Measurements from ENCODE around the gene DAGLA.

DNA sequence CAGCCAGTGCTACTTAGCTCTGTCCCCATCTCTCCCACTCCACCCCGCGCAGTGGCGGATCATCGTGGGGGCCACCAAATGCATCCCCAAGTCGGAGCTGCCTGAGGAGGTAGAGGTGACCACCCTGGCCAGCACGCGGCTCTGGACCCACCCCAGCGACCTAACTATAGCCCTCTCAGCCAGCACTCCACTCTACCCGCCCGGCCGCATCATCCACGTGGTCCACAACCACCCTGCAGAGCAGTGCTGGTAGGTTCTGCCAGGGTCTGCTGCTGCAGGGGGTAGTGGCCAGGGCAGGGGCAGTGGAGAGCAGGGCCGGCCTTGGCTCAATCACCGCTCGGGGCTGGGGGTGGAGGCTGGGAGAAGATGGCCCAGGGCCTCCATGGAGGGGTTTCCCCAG is 59.2 kb downstream of the DAGLA start:
- TF ChIP-seq, protein P1, sequence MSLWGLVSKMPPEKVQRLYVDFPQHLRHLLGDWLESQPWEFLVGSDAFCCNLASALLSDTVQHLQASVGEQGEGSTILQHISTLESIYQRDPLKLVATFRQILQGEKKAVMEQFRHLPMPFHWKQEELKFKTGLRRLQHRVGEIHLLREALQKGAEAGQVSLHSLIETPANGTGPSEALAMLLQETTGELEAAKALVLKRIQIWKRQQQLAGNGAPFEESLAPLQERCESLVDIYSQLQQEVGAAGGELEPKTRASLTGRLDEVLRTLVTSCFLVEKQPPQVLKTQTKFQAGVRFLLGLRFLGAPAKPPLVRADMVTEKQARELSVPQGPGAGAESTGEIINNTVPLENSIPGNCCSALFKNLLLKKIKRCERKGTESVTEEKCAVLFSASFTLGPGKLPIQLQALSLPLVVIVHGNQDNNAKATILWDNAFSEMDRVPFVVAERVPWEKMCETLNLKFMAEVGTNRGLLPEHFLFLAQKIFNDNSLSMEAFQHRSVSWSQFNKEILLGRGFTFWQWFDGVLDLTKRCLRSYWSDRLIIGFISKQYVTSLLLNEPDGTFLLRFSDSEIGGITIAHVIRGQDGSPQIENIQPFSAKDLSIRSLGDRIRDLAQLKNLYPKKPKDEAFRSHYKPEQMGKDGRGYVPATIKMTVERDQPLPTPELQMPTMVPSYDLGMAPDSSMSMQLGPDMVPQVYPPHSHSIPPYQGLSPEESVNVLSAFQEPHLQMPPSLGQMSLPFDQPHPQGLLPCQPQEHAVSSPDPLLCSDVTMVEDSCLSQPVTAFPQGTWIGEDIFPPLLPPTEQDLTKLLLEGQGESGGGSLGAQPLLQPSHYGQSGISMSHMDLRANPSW (CRISPR knock-in tag; conservative IDR thresholded peaks at IDR 0.05; ENCODE audit: low read depth) = no peak
- TF ChIP-seq, protein P2, sequence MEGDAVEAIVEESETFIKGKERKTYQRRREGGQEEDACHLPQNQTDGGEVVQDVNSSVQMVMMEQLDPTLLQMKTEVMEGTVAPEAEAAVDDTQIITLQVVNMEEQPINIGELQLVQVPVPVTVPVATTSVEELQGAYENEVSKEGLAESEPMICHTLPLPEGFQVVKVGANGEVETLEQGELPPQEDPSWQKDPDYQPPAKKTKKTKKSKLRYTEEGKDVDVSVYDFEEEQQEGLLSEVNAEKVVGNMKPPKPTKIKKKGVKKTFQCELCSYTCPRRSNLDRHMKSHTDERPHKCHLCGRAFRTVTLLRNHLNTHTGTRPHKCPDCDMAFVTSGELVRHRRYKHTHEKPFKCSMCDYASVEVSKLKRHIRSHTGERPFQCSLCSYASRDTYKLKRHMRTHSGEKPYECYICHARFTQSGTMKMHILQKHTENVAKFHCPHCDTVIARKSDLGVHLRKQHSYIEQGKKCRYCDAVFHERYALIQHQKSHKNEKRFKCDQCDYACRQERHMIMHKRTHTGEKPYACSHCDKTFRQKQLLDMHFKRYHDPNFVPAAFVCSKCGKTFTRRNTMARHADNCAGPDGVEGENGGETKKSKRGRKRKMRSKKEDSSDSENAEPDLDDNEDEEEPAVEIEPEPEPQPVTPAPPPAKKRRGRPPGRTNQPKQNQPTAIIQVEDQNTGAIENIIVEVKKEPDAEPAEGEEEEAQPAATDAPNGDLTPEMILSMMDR (IDR thresholded peaks at IDR 0.05) = no peak
- TF ChIP-seq, protein P3, sequence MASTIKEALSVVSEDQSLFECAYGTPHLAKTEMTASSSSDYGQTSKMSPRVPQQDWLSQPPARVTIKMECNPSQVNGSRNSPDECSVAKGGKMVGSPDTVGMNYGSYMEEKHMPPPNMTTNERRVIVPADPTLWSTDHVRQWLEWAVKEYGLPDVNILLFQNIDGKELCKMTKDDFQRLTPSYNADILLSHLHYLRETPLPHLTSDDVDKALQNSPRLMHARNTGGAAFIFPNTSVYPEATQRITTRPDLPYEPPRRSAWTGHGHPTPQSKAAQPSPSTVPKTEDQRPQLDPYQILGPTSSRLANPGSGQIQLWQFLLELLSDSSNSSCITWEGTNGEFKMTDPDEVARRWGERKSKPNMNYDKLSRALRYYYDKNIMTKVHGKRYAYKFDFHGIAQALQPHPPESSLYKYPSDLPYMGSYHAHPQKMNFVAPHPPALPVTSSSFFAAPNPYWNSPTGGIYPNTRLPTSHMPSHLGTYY (CRISPR knock-in tag; IDR thresholded peaks at IDR 0.05) = no peak
- no peak for TF ChIP-seq ZNF138 (CRISPR knock-in tag; conservative IDR thresholded peaks at IDR 0.05)
- TF ChIP-seq, protein P4, sequence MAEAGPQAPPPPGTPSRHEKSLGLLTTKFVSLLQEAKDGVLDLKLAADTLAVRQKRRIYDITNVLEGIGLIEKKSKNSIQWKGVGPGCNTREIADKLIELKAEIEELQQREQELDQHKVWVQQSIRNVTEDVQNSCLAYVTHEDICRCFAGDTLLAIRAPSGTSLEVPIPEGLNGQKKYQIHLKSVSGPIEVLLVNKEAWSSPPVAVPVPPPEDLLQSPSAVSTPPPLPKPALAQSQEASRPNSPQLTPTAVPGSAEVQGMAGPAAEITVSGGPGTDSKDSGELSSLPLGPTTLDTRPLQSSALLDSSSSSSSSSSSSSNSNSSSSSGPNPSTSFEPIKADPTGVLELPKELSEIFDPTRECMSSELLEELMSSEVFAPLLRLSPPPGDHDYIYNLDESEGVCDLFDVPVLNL (CRISPR knock-in tag; IDR thresholded peaks at IDR 0.05; ENCODE audit: borderline replicate concordance, low read depth) = no peak
- no peak for TF ChIP-seq CBFB (CRISPR knock-in tag; IDR thresholded peaks at IDR 0.05; ENCODE audit: low read depth)
- no peak for TF ChIP-seq GABPB1 (CRISPR knock-in tag; IDR thresholded peaks at IDR 0.05)

Measured in WTC11 (cell line).